NCI-H460 (cell line): ENCODE results near the gene PLAAT2. TPM values are rescaled to one million over a fixed set of nuclear protein-coding genes. Genes with fewer than 3 reads are reported as not detected.
"Not testable (repeated sequence)": the region's sequence is repeated elsewhere in the genome, so short reads cannot be mapped to it uniquely, and the experiment has no call there.

Experiments used
- DNase-seq: peaks from one replicate; pipeline ENCODE4 v3.0.0-alpha.2; 2016; ENCODE audit warnings: low read depth; ENCODE audit errors: extremely low read depth
- total RNA-seq: library from RNA; depleted of rRNA; stranded (reverse); fragments of >200 nt; shearing (Covaris generic); gene quantifications from 2 replicates; pipeline ENCODE4 v1.2.3, GENCODE V29; 2014

PLAAT2 gene
- total RNA-seq, 1 experiment from 2014 or later, result not detected

DNA sequence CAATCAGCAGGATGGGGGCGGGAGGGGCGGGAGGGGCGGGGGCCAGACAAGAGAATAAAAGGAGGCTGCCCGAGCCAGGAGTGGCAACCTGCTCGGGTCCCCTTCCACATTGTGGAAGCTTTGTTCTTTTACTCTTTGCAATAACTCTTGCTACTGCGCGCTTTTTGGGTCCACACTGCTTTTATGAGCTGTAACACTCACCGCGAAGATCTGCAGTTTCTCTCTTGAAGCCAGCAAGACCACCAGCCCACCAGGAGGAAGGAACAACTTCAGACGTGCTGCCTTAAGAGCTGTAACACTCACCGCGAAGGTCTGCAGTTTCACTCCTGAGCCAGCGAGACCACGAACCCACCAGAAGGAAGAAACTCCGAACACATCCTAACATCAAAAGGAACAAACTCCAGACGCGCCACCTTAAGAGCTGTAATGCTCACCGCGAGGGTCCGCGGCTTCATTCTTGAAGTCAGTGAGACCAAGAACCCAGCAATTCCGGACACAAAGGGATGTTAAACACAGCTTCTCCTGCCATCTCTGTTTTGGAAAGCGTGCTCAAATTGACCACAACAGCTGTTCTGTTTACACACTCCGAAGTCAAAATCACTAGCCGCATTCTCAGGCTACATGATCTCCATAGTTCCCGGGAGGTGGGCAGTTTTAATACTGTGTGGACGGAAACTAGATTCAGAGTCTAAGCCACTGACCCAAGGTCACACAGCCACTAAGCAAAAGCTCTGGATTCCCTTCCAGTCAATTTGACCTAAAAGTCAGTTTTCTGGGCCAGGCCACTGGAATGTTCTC is 11.9 kb downstream of the PLAAT2 start:
- no peak for DNase-seq

- DNase-seq, result not testable (repeated sequence)
These were observed 13.0 kb downstream of the PLAAT2 start for GRCh38 chr11:63550156-63550700.

- DNase-seq, result no peak
These were observed 13.8 kb downstream of the PLAAT2 start for GRCh38 chr11:63549411-63549810.

- no peak for DNase-seq
These were observed 15.0 kb downstream of the PLAAT2 start for GRCh38 chr11:63548178-63548577.

- DNase-seq, result no peak
These were observed 16.1 kb downstream of the PLAAT2 start for GRCh38 chr11:63547061-63547460.

- no peak for DNase-seq
These were observed 19.5 kb downstream of the PLAAT2 start for GRCh38 chr11:63543711-63544110.

DNA sequence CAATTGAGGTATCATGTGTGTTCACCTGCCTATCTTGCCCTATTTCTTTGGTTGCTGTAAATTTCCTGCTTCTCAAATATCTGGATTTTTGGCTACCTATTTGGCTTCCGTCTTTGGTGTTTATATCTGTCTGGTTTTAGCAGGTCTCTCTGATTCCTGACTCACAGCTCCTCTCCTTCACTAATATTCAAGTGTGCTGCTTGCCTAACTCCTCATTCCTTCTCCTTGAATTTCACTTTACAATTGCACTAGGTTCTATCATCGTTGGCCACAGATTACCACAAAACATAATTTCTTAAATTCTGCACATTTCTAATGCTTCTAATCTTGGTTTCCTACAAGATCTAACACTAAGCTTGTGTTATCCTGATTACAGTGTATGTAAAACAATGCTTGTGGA is 20.7 kb downstream of the PLAAT2 start:
- not testable (repeated sequence) for DNase-seq

DNA sequence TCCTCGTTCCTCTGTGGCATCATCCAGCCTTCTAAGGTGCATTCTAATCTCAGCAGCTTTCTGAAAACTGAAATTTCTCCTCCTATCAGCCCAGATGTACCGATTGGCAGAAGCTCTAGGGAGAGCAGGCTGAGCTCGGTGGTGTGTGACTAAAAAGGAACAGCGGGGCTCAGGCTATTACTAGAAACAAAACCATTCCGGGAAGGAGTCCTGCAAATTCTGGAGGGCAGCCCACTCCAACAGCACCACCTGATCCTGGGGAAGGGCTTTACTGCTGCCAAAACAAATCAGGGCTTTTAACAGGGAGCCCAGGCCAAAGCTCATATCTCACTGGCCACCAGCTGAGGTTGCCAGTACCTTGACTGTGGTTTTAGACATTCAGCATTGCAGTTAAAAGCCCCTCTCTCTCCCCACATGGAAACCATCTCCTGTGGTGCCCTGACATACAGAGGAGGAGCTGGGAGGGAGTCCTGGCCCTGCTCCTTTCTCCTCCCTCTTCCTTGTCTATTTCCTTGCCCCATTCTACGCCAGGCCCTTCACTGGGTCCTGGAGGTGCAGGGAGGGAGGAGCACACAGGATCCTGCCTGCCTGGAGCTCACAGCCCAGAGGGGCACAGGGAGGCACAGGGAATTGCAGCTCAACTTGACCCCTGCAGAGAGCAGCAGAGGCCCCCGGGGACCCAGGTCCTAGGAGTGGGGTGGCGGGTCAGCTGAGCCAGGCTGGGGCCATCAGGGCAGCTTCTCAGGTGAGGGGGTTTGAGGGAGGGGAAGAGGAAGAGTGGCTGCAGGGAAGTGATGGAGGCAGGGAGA is 25.7 kb downstream of the PLAAT2 start:
- DNase-seq, result no peak

DNA sequence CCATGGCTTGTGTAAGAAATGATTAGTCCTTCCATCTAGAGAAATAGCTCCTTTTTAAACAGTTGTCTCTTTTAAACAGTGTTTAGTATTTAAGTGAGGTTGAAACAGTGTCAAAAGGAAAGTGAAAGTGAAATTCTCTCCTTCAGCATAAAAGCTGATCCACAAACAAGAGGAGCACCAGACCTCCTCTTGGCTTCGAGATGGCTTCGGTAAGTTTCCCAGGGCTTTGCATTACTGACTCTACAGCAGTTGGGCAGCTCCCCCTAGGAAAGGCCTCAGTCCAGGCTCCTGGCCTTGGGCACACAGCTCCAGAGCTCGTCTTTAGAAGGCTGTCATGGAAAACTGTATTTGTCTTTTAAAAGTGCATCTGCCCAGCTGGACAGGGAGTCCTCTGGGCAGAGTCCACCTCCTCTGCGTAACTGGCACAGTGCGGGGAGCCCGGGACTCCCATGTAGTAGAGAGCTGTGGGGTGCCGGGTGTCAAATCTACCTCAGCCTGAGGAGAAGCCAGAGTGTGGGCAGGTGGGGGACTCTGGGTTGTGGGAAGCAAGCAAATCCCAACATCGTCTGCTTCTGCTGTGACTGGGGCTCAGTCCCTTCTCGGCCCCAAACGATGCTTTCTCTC is 26.4 kb downstream of the PLAAT2 start, which contains the start of gene PLAAT4:
Gene PLAAT4 (plus strand): TSS at position 140 of the 624 bp plus-strand sequence. CDS start 61 bp downstream, at position 201.
- DNase-seq, result no peak

DNA sequence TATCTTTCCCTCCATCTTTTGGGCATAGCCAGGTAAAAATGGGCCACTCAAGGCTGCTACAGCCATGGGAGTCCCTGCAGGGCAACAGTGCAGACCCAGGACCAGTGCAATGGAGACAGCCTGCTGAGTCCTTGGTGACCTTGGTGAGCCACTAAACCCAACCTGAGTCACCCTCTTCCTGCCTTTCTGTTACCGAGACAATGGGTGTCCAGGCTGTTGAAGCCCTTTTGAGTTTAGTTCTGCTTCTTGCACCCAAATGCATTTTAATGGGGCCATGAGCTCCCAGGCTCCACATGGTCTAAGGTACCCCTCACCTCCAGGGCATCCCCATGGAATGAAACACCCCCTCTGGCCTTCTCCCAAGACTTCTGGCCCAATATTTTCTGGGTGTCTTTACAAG is 27.4 kb downstream of the PLAAT2 start:
- no peak for DNase-seq

DNA sequence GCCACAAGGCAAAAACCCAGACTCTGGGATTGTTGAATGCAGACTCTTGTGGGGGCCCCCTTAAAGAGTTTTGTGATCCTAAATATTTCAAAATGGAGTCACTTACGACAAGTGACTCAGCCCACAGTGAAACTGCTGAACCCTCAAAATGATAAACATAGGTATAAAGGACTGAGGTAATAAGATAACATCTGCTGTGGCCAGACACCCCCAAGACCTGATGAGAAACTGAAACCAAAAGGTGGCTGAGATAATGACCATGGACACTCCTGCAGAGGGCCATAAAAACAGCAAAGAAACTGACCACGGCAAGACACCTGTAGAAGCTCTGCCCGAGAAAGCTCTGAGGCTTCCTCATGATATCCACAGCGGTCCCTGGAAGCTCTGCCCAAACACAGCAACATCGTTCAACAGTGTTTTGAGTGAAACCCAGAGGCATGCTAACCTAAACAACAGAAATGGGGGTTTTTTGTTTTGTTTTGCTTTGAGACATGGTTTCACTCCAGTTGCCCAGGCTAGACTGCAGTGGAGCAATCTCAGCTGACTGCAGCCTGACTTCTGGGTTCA is 28.2 kb downstream of the PLAAT2 start:
- DNase-seq, result no peak

DNA sequence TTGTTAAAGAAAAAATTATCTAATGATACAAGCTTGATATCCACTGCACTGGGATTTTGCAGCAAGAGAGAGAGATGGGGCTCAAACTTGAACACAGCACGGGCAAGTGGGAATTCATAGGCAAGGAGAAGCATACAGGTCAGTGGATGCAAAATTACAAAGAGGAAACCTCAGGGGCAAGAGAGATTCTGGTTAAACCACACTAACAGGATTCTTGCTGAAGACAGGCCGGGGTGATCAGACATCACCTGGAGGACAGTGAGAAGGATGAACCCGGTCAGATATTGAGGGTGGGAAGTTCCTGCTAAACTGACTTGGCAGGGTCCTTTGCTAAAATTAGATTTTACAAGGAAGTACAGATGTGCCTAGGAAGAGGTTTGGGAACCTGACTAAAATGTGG is 29.1 kb downstream of the PLAAT2 start:
- DNase-seq, result no peak

GRCh38 chr11:63532799-63533475 is 30.2 kb downstream of the PLAAT2 start:
- no peak for DNase-seq

- no peak for DNase-seq
These were observed 31.1 kb downstream of the PLAAT2 start for GRCh38 chr11:63532117-63532516.

DNA sequence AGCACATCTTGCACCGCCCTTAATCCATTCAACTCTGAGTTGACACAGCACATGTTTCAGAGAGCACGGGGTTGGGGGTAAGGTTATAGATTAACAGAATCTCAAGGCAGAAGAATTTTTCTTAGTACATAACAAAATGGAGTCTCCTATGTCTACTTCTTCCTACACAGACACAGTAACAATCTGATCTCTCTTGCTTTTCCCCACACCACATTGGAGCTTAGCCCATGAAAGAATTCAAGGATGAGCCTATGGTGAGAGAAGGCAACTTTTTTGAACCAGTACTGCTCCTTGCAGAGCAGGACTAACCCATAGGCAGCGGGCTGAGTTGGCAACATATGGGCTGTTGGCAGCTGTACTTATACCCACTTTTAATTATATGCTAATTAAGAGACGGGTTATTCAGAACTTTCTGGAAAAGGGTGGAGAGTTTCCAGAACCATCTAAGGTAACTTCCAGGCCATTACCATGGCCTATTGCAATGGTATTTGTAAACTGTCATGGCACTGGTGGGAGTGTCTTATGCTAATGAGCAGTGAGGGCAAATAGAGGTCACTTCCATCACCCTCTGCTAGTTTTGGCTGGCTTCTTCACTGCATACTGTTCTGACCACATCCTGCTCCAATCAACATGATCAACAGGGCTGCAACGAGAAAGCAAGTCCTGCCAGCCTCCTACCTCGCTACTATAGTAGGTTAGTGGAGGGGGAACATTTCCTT is 31.9 kb downstream of the PLAAT2 start:
- DNase-seq, result not testable (repeated sequence)

GRCh38 chr11:63530021-63530420 is 33.2 kb downstream of the PLAAT2 start:
- DNase-seq, result no peak

DNA sequence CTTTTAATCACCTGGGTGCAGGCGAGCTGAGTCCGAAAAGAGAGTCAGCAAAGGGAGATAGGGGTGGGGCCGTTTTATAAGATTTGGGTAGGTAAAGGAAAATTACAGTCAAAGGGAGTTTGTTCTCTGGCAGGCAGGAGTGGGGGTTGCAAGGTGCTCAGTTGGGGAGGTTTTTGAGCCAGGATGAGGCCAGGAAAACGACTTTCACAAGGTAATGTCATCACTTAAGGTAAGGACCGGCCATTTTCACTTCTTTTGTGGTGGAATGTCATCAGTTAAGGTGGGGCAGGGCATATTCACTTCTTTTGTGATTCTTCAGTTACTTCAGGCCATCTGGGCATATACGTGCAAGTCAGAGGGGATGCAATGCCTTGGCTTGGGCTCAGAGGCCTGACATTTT is 33.8 kb downstream of the PLAAT2 start:
- not testable (repeated sequence) for DNase-seq

DNA sequence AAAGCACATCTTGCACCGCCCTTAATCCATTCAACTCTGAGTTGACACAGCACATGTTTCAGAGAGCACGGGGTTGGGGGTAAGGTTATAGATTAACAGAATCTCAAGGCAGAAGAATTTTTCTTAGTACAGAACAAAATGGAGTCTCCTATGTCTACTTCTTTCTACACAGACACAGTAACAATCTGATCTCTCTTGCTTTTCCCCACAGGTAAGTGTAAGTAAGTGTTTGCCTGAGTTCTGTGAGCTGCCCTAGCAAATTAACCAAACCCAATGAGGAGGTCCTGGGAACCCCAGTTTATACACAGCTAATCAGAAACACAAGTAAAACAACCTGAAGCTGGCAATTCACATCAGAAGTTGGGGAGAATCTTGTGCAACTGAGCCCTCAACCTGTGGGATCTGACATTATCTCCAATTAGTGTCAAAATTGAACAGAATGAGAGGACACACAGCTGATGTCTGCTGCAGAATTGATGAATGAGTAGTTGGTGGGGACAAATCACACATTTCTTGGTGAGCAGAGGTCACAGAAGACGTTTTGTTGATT is 34.4 kb downstream of the PLAAT2 start:
- DNase-seq, result not testable (repeated sequence)

DNA sequence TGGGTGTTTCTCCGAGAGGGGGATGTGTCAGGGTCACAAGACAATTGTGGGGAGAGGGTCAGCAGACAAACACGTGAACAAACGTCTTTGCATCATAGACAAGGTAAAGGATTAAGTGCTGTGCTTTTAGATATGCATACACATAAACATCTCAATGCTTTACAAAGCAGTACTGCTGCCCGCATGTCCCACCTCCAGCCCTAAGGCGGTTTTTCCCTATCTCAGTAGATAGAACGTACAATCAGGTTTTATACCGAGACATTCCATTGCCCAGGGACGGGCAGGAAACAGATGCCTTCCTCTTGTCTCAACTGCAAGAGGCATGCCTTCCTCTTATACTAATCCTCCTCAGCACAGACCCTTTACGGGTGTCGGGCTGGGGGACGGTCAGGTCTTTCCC is 35.0 kb downstream of the PLAAT2 start:
- DNase-seq, result not testable (repeated sequence)
